GM15510 (cell line): ENCODE results near the gene ITIH3.

ENCODE experiments used
- POLR2A ChIP-seq: IDR thresholded peaks from 3 replicates; pipeline ENCODE4 v1.6.1; 2011; ENCODE audit warnings: borderline replicate concordance; ENCODE audit not compliant: insufficient read length; ENCODE audit errors: extremely low read depth

ITIH3 gene

DNA sequence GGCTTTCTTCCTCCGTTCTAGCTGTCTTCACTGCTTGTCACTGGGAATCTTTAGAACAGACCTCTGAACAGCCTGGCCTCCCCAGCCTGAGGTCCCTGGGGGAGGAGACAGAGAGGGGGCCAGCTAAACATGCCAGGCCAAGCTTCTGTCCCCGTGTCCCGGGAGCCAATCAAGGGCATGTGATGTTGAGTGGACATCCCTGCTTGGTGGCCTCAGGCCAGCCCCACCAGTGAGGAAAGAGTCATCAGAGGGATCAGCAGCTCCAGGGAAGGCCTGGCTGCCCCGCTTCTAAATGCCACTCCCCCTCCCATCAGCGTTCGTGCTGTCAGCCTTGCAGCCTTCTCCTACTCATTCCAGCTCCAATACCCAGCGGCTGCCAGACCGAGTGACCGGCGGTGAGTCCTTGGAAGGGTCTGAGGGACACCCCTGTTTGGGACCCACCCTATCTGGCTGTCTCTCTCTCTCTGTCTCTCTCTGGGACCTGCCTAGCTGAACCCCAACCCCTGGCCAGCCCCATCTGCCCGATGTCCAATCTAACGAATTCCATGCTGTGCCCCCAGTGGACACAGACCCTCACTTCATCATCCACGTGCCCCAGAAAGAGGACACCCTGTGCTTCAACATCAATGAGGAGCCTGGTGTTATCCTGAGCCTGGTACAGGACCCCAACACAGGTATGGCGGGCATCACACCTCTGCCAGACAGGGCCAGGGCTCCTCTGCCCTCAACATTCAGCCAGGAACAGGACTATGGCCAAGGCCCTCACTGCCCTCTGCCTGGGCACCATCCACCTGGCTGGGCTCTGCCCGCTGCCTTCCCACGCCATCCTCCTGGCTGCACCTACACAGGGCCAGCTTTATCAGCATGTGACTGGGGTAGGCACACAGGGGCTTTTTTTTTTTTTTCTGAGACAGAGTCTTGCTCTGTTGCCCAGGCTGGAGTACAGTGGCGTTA lies 6.6 kb upstream of the ITIH3 start:
- TF ChIP-seq POLR2A = no peak

DNA sequence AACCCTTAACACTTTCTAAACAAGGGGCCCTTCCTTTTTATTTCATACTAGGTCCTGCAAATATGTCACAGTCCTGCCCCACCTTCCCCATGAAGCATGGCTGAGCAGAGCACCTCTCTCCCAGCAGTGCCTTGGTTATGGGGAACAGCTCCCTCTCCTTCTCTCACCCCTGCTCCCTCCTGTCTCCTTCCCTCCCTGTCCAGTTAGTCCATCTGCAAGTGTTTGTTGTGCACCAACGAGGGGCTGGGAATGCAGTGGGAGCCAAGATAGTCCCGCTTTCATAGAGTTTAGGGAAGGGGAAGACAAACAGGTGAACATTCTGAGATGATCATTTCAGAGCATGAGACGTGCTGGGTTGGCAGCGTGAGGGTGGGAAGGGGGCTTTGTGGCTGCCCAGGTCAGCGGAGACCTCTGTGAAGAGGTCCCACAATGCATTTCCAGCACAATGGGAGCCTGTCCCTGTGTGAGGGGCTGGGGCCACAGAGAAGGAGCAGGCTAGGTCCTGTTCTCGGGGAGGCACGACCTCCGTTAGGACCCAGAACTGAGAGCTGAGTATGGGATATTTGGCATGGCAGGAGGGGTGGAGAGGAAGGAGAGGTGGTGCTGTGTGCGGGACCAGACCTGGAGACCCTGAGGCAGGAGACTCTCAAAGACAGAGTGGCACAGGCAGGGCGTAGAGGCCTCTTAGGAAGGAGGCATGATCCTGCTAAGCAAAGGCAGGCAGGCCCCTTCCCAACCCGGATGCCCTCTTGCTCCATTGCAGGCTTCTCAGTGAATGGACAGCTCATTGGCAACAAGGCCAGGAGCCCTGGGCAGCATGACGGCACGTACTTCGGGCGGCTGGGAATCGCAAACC lies 5.5 kb upstream of the ITIH3 start:
- TF ChIP-seq POLR2A = no peak

DNA sequence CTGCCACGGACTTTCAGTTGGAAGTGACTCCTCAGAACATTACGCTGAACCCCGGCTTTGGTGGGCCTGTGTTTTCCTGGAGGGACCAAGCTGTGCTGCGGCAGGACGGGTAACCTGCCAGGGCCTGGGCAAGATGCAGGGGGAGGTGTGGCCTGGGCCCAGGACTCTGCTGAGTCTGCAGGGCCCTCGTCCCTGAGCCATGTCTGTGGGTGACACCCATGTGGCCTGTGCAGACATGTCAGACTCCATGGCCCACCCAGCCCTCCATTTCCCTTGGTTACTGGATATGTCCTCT lies 4.9 kb upstream of the ITIH3 start:
- no peak for TF ChIP-seq POLR2A

- no peak for TF ChIP-seq POLR2A
Measured at GRCh38 chr3:52790337-52790736, 4.3 kb upstream of the ITIH3 start.

DNA sequence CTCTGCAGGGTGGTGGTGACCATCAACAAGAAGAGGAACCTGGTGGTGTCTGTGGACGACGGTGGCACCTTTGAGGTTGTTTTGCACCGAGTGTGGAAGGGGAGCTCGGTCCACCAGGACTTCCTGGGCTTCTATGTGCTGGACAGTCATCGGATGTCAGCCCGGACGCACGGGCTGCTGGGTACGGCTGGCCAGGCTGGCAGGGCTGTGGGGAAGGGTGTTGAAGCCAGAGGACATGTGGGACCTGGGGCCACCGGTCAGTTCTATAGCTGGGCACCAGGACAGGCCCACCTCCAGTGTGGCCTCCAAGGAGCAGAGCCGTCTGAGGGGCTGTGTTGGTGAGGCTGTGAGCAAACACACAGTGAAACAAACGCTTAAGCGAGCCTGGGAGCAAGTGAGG lies 3.9 kb upstream of the ITIH3 start:
- no peak for TF ChIP-seq POLR2A

- TF ChIP-seq POLR2A = no peak
Measured at GRCh38 chr3:52791366-52791765, 3.2 kb upstream of the ITIH3 start.

GRCh38 chr3:52791928-52792327 lies 2.7 kb upstream of the ITIH3 start:
- TF ChIP-seq POLR2A = no peak

GRCh38 chr3:52792413-52792812 lies 2.2 kb upstream of the ITIH3 start:
- TF ChIP-seq POLR2A = no peak

DNA sequence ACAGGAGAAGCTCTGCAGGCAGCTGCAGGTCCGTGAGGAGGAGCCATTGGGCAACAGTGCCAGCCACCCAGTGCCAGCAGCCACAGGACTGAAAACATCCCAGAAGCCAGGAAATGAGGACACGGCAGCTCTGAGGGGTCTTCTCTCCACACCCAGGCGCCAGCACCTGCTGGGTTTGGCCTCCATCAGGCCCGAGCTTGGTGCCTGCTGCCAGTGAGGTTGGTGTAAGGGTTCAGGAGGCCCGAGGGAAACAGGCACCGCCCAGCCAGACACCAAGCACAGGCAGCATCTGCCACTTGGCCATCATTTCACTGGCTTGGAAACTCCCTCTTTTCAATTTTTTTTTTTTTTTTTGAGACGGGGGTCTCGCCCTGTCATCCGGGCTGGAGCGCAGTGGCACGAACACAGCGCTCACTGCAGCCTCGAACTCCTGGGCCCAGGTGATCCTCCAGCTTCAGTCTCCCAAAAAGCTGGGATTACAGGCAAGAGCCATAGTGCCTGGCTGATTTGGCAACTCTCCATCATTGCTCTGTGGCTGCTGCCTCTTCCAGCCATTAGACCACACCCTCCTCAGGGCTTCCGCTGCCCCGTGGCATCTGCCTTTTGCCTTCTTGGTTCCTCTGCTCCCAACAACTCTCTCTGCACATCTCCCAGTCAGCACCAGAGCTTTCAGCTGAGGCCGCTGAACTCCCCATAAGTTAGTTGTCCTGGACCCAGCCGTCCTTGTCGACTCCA lies 1.5 kb upstream of the ITIH3 start:
- TF ChIP-seq POLR2A = no peak

DNA sequence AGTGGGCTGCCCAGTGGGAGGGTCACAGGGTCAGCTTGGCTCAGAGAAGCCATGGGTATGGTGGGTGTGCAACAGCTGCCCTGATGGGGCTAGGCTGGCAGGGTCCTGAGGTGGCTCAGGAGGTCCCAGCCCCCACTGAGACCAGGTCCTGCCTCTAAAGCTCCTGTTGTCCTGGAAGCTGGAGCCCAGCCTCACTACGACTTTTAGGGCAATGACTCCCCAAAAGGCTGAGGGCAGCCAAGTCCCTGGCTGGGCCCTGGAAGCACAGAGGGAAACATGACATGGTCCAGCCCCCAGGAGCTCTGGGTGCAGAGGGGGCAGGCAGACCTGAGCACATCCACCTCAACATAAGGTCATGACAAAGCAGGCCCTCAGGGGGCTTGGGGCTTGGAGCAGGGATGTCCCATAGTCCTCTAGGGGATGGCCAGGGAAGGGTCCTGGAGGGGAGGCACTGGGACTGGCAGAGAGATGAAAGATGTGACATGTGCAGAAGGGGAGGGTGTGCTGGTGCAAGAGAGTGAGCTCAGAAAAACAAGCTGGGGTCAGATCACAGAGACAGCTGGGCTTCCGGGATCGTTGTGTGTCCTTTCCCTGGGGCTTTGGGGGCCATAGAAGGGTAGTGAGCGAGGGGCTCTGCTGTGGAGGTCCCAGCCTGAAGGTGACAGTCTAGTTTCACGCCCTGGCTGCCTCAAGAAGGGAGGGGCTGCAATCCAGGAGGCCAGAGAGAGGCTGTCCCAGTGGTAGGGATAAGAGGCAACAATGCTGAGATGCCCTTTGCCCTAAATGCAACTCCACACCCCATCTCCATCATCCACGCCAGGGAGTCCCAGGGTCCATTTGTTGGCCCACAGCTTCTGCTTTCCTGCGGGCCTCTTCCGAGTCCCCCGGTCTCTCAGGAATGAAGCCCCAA lies 639 bp upstream of the ITIH3 start:
- no peak for TF ChIP-seq POLR2A

- TF ChIP-seq POLR2A = no peak
Measured at GRCh38 chr3:52795298-52795900, 803 bp downstream of the ITIH3 start.

DNA sequence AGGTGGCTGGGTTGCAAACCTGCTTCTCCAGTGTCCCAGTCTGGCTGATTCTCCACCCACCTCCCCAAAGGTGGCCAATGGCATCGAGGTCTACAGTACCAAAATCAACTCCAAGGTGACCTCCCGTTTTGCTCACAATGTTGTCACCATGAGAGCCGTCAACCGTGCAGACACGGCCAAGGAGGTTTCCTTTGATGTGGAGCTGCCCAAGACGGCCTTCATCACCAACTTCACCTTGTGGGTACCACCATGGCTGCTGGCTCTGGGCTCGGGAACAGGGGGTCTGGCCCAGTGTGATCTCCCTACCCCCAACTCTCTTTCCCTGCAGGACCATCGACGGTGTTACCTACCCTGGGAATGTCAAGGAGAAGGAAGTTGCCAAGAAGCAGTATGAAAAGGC lies 1.8 kb downstream of the ITIH3 start:
- no peak for TF ChIP-seq POLR2A

DNA sequence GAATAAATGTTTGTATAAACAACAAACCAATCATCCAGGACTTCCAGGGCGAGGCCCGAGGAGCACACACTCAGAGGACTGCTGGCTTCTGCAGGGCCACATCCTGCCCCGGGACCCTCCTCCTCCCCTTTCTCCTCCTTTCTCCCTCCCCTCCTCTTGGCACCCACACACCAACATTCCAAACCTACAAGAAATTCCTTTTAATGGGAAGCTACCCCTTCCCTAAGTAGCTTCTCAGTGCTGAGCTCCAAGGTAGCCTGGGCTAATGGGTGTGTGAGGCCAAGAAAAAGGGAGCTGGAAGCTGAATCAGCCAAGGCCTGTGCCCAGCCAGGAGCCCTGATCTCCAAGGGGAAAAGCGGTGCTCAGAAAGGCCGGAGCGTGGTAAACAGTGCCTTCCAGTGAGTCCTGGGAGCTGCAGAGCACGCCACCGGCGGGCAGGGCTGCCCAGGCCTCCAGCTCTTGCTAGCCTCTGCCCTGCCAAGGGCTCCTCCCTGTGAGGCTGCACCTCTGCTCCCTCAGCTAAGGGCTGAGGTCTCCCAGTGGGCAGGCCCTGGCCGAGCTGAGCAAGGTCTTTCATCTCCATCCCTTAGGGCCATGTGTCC lies 3.9 kb downstream of the ITIH3 start:
- no peak for TF ChIP-seq POLR2A
